Activated T-cell treated with anti-CD3 and anti-CD28 coated beads, Interleukin-2, amount 50 U/mL, for 4 hours (primary cell): Measurements from ENCODE around the gene HBD. TPM values are rescaled to one million over a fixed set of nuclear protein-coding genes. Genes with fewer than 3 reads are reported as not detected.

Experiments used
- ATAC-seq, 2 donors: fragments of 200-7000 bp; cut with Tn5 transposase; one replicate each; pipeline ENCODE4 v1.10.0; 2021
- DNase-seq: peaks from one replicate; pipeline ENCODE4 v3.0.0-alpha.2; 2020
- H3K27me3 Mint-ChIP-seq: one replicate; pipeline ENCODE4 v1.8.0; 2021; ENCODE audit warnings: low read depth, mixed read lengths
- H3K36me3 Mint-ChIP-seq: one replicate; pipeline ENCODE4 v1.8.0; 2022; ENCODE audit warnings: mixed read lengths; ENCODE audit not compliant: insufficient read depth
- H3K4me1 Mint-ChIP-seq: one replicate; pipeline ENCODE4 v1.8.0; 2021; ENCODE audit warnings: low read depth, mixed read lengths
- H3K4me3 Mint-ChIP-seq: one replicate; pipeline ENCODE4 v1.8.0; 2021; ENCODE audit warnings: mild to moderate bottlenecking, moderate library complexity, mixed read lengths
- H3K9me3 Mint-ChIP-seq: one replicate; pipeline ENCODE4 v1.8.0; 2021; ENCODE audit warnings: mixed read lengths
- total RNA-seq, 3 donors: library from RNA; stranded (reverse); gene quantifications; one replicate each; pipeline ENCODE4 v1.2.1, GENCODE V29; 2021

The HBD gene
- total RNA-seq, 3 donors from 2014 or later: 0.46 to 0.51 TPM; not detected in 1

GRCh38 chr11:5203366-5203765 lies 30.9 kb downstream of the HBD start:
- ATAC-seq (no peak), DNase-seq (no peak)
- Mint-ChIP-seq H3K36me3 (no peaks in the 10 kb centered on the region), H3K4me3 (no peak overlapping the region), H3K9me3 (no peaks in the 10 kb centered on the region), H3K4me1 (no peaks in the 10 kb centered on the region), H3K27me3 (peaks cover 2% of the 10 kb centered on the region)

DNA sequence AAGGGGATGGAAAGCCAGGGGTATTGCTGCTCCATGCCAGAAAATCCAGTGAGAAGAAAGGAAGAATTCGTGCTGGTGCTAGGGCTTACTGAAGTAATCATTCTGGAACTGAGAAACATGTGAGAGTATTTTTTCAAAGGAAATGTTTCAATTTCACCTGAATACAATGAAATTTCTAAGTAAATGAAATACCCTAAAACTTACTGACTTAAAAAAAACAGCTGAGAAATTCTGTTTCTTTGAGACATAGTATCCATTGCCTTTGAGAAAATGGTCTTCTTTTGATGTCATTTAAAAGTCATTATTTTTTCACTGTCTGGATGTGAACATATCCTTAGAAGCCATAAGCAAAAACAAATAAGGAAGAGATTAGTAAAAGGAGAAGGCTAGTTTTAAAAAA lies 33.7 kb downstream of the HBD start, which contains the start of gene OR51V1:
TSS of gene OR51V1 (minus strand) at position 101 of the 400 bp plus-strand sequence. CDS start at position 101, 0 bp downstream.
- Mint-ChIP-seq H3K27me3 (peaks cover 2% of the 10 kb centered on the region), H3K4me3 (no peak within 1 kb of the TSS), H3K9me3 (no peaks in the 10 kb centered on the region), H3K36me3 (no peaks in the 10 kb centered on the region), H3K4me1 (no peaks in the 10 kb centered on the region)
- no peak for ATAC-seq
- DNase-seq: no peak

DNA sequence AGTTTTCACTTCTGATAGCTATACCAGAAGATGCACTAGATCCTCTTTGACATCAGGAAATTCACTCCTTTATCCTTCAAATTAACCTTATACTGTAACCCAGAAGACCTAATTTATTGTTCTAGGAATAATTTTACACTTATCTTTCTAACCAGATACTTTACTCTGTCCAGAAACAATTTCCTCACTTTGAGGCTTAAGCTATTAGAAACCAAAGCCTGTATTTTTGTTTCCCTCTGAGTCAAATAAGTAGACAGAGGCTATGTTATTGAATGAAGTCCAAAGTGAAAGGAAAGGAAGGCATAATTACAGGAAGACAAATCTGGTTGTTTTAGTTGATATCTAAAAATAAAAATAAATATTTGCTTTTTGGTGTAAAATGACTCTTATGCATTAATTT lies 36.0 kb downstream of the HBD start:
- Mint-ChIP-seq H3K4me3 (no peak overlapping the region), H3K4me1 (no peaks in the 10 kb centered on the region), H3K36me3 (no peaks in the 10 kb centered on the region), H3K27me3 (no peaks in the 10 kb centered on the region), H3K9me3 (peaks cover 4% of the 10 kb centered on the region)
- DNase-seq (no peak), ATAC-seq (no peak)

DNA sequence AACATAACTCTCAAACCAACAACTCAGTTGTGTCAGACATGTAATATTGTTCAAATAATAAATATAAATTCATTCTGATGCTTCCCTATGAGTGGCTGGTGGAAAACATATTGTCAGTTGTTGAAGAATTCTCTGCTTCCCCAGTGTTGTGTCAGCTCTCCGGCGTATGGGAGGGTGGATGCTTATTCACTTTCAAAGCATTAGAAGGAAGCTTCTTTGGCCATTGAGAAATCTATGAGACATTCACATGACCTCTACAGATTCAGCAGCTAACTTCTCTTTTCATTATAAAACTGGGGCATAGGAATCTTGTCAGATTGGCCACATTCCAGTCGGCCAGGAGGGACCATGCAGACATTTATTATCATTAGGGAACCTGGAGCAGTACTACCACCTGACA lies 36.7 kb downstream of the HBD start:
- H3K36me3 Mint-ChIP-seq: no peaks in the 10 kb centered on the region
- DNase-seq (no peak), ATAC-seq (no peak)
- H3K27me3 Mint-ChIP-seq: no peaks in the 10 kb centered on the region
- no peaks in the 10 kb centered on the region for H3K4me1 Mint-ChIP-seq
- peaks cover 8% of the 10 kb centered on the region for H3K9me3 Mint-ChIP-seq
- H3K4me3 Mint-ChIP-seq: no peak overlapping the region

GRCh38 chr11:5196731-5197130 lies 37.6 kb downstream of the HBD start:
- DNase-seq: no peak
- no peak overlapping the region for H3K4me3 Mint-ChIP-seq
- no peaks in the 10 kb centered on the region for H3K27me3 Mint-ChIP-seq
- ATAC-seq: no peak
- H3K36me3 Mint-ChIP-seq: no peaks in the 10 kb centered on the region
- peaks cover 8% of the 10 kb centered on the region for H3K9me3 Mint-ChIP-seq
- no peaks in the 10 kb centered on the region for H3K4me1 Mint-ChIP-seq

DNA sequence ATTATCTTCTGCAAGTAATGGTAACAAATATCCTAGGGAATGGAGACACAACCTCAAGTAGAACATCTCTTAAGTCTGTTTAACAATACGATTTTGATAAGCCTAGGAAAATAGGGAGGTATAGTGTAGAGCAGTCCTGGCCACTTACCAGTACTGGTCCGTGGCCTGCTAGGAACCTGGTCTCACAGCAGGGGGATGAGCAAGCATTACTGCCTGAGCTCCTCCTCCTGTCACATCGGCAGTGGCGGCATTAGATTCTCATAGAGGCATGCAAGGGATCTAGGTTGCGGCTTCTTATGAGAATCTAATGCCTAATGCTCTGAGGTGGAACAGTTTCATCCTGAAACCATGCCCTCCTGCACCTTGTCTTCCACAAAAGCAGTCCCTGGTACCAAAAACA lies 38.2 kb downstream of the HBD start:
- no peak overlapping the region for H3K4me3 Mint-ChIP-seq
- no peaks in the 10 kb centered on the region for H3K36me3 Mint-ChIP-seq
- H3K27me3 Mint-ChIP-seq: no peaks in the 10 kb centered on the region
- ATAC-seq: no peak
- DNase-seq: no peak
- H3K4me1 Mint-ChIP-seq: no peaks in the 10 kb centered on the region
- H3K9me3 Mint-ChIP-seq: peaks cover 8% of the 10 kb centered on the region

DNA sequence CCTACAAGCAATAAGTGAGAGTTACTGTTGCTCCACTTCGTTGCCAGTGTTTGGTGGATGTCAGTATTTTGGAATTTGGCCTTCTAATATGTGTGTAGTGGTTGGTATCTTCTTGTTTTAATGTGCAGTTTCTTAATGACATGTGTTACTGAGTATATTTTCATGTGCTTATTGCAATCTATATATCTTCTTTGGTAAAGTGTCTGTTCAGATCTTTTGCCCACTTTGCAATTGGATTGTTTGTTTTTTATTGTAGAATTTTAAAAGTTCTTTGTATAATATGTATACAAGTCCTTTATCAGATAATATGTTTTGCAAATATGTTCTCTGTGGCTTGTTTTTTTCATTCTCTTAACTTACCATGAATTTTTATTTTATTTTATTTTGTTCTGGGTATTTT lies 41.5 kb downstream of the HBD start:
- Mint-ChIP-seq H3K36me3 (no peaks in the 10 kb centered on the region), H3K4me1 (no peaks in the 10 kb centered on the region), H3K9me3 (peaks cover 19% of the 10 kb centered on the region), H3K27me3 (no peaks in the 10 kb centered on the region), H3K4me3 (no peak overlapping the region)
- ATAC-seq: no peak
- no peak for DNase-seq

- DNase-seq (no peak), ATAC-seq (no peak)
- peaks cover 14% of the 10 kb centered on the region for H3K9me3 Mint-ChIP-seq
- no peak overlapping the region for H3K4me3 Mint-ChIP-seq
- H3K27me3 Mint-ChIP-seq: no peaks in the 10 kb centered on the region
- H3K36me3 Mint-ChIP-seq: no peaks in the 10 kb centered on the region
- no peaks in the 10 kb centered on the region for H3K4me1 Mint-ChIP-seq
Measured at GRCh38 chr11:5188201-5188600, 46.1 kb downstream of the HBD start.

Other genes starting within 250 kb of the HBD start
- not detected for gene OR51L1, start 239.6 kb downstream of the HBD start, total RNA-seq
- not detected for gene OR52J3, start 188.0 kb downstream of the HBD start, total RNA-seq
- not detected for gene OR52E2, start 174.9 kb downstream of the HBD start, total RNA-seq
- gene OR52E1, start 164.9 kb downstream of the HBD start, total RNA-seq: not detected
- gene OR52A5, start 96.1 kb downstream of the HBD start, total RNA-seq: not detected
- not detected for gene OR52A1, start 79.7 kb downstream of the HBD start, total RNA-seq
- not detected for gene OR51V1, start 33.8 kb downstream of the HBD start, total RNA-seq
- gene HBB, start 7.4 kb downstream of the HBD start, total RNA-seq: not detected
- 1 to 10 TPM; 1.0 to 2.4 (median 1.5) TPM for gene HBG1, start 15.4 kb upstream of the HBD start, total RNA-seq
- 1 to 10 TPM; 5.7 to 7.5 (median 5.8) TPM for gene HBG2, start 20.3 kb upstream of the HBD start, total RNA-seq
- 1 to 10 TPM; 1.3 to 2.3 (median 2.0) TPM for gene HBE1, start 35.5 kb upstream of the HBD start, total RNA-seq
- gene OR51B4, start 67.5 kb upstream of the HBD start, total RNA-seq: not detected
- not detected for gene OR51B2, start 89.8 kb upstream of the HBD start, total RNA-seq
- gene OR51B5, start 109.0 kb upstream of the HBD start, total RNA-seq: not detected
- not detected for gene OR51B6, start 117.0 kb upstream of the HBD start, total RNA-seq
- gene OR51M1, start 149.3 kb upstream of the HBD start, total RNA-seq: not detected
- gene OR51Q1, start 187.6 kb upstream of the HBD start, total RNA-seq: not detected
- gene OR51I1, start 207.0 kb upstream of the HBD start, total RNA-seq: not detected
- not detected for gene OR51I2, start 214.8 kb upstream of the HBD start, total RNA-seq